CD14-positive monocyte (primary cell): Measurements from ENCODE around the gene ZNF511. TPM values are rescaled to one million over a fixed set of nuclear protein-coding genes. Genes with fewer than 3 reads are reported as not detected.

Experiments used
- DNase-seq, 3 donors: peaks; one replicate each; pipeline ENCODE4 v3.0.0-alpha.2; 2011 to 2022
- H2AFZ ChIP-seq: 2 replicates; pipeline ENCODE4 v1.6.0; 2012; ENCODE audit warnings: mild to moderate bottlenecking, low read depth, low read length, inconsistent platforms; ENCODE audit not compliant: insufficient read depth, poor library complexity, severe bottlenecking
- H3K27ac ChIP-seq, 2 donors: 1 replicate in 1 of 2; 2 replicates in 1 of 2; pipeline ENCODE4 v1.5.1; 2012 to 2013; ENCODE audit warnings: low read length in 2 of 2, control low read depth in 1 of 2, inconsistent platforms in 1 of 2, low read depth in 1 of 2, mild to moderate bottlenecking in 1 of 2
- H3K27me3 ChIP-seq, 2 donors: one replicate each; pipeline versions ENCODE4 v1.6.0 to v1.6.1; 2011 to 2013; ENCODE audit warnings: low read length in 2 of 2; ENCODE audit not compliant: control insufficient read depth in 2 of 2, insufficient read depth in 2 of 2
- H3K36me3 ChIP-seq, 2 donors: replicated peaks in 1 of 2; 1 replicate in 1 of 2; 2 replicates in 1 of 2; pipeline versions ENCODE4 v1.5.1 to v1.6.1; 2012 to 2013; ENCODE audit warnings: low read length in 2 of 2, control low read depth in 1 of 2, inconsistent platforms in 1 of 2, mild to moderate bottlenecking in 1 of 2; ENCODE audit not compliant: insufficient read depth in 2 of 2, control insufficient read depth in 1 of 2
- H3K4me1 ChIP-seq, 2 donors: 1 replicate in 1 of 2; 2 replicates in 1 of 2; pipeline versions ENCODE4 v1.5.1 to v1.6.1; 2012 to 2013; ENCODE audit warnings: low read length in 2 of 2, control low read depth in 1 of 2, inconsistent platforms in 1 of 2, mild to moderate bottlenecking in 1 of 2, moderate library complexity in 1 of 2; ENCODE audit not compliant: insufficient read depth in 2 of 2, control insufficient read depth in 1 of 2
- H3K4me2 ChIP-seq: replicated peaks from 2 replicates; pipeline ENCODE3; 2012; ENCODE audit warnings: low read length, moderate library complexity, mild to moderate bottlenecking; ENCODE audit not compliant: poor library complexity, severe bottlenecking; ENCODE audit errors: extremely low read depth
- H3K4me3 ChIP-seq, 3 experiments: fragments of 200-600 bp in 1 of 3; sonication (generic) in 1 of 3; replicated peaks in 1 of 3; 1 replicate in 2 of 3; 2 replicates in 1 of 3; pipeline ENCODE4 v1.5.1; 2011 to 2013; ENCODE audit warnings: low read length in 3 of 3, mild to moderate bottlenecking in 3 of 3, control low read depth in 2 of 3, low read depth in 2 of 3, inconsistent platforms in 1 of 3, moderate library complexity in 1 of 3
- H3K79me2 ChIP-seq: 2 replicates; pipeline ENCODE4 v1.6.0; 2012; ENCODE audit warnings: mild to moderate bottlenecking, control low read depth, inconsistent platforms, low read length, moderate library complexity; ENCODE audit not compliant: insufficient read depth
- H3K9ac ChIP-seq: 2 replicates; pipeline ENCODE4 v1.6.0; 2017; ENCODE audit warnings: low read length, mild to moderate bottlenecking; ENCODE audit not compliant: insufficient read depth, poor library complexity, severe bottlenecking
- H3K9me3 ChIP-seq, 2 donors: replicated peaks in 1 of 2; 1 replicate in 1 of 2; 2 replicates in 1 of 2; pipeline versions ENCODE4 v1.5.1 to v1.6.1; 2012 to 2013; ENCODE audit warnings: low read length in 2 of 2, control low read depth in 1 of 2; ENCODE audit not compliant: control insufficient read depth in 1 of 2, insufficient read depth in 1 of 2
- H4K20me1 ChIP-seq: 2 replicates; pipeline ENCODE4 v1.6.0; 2012; ENCODE audit warnings: mild to moderate bottlenecking, low read length, control low read depth, moderate library complexity; ENCODE audit not compliant: insufficient read depth
- H3K27ac Mint-ChIP-seq, 7 donors: one replicate each; pipeline ENCODE4 v1.8.0; 2020; ENCODE audit warnings: mild to moderate bottlenecking in 7 of 7, mixed read lengths in 7 of 7, moderate library complexity in 6 of 7, inconsistent platforms in 2 of 7
- H3K27me3 Mint-ChIP-seq, 3 donors: one replicate each; pipeline ENCODE4 v1.8.0; 2021 to 2022; ENCODE audit warnings: low read depth in 3 of 3, mild to moderate bottlenecking in 3 of 3, mixed read lengths in 3 of 3, moderate library complexity in 3 of 3, inconsistent platforms in 1 of 3
- H3K36me3 Mint-ChIP-seq, 2 donors: one replicate each; pipeline ENCODE4 v1.8.0; 2020; ENCODE audit warnings: mixed read lengths in 2 of 2, inconsistent platforms in 1 of 2, mild to moderate bottlenecking in 1 of 2
- H3K4me1 Mint-ChIP-seq: one replicate; pipeline ENCODE4 v1.8.0; 2020; ENCODE audit warnings: mild to moderate bottlenecking, mixed read lengths
- H3K4me3 Mint-ChIP-seq, 2 donors: one replicate each; pipeline ENCODE4 v1.8.0; 2020; ENCODE audit warnings: mild to moderate bottlenecking in 2 of 2, mixed read lengths in 2 of 2, moderate library complexity in 1 of 2
- H3K9me3 Mint-ChIP-seq, 7 donors: one replicate each; pipeline ENCODE4 v1.8.0; 2020 to 2022; ENCODE audit warnings: mixed read lengths in 7 of 7, mild to moderate bottlenecking in 6 of 7, moderate library complexity in 6 of 7, inconsistent platforms in 2 of 7
- WGBS: methylation state at CpG from one replicate; pipeline ENCODE4 v1.1.5; 2013; ENCODE audit warnings: missing lambda C conversion rate; ENCODE audit not compliant: insufficient coverage; 5-methylcytosine and 5-hydroxymethylcytosine counted together
- intact Hi-C, 2 donors: fragments of 100-400 bp; cut with micrococcal nuclease; formaldehyde crosslinking; loops; one replicate each; pipeline versions ENCODE4 v1.15.0 to v1.15.1; 2023
- polyA plus RNA-seq, 3 donors: library from polyadenylated mRNA; depleted of rRNA in 1 of 3; unstranded in 2 of 3; stranded (reverse) in 1 of 3; fragments of 300-500 nt in 2 of 3; fragments of >200 nt in 1 of 3; fragmentation: Illumina TruSeq in 2 of 3; gene quantifications; 1 replicate in 2 of 3; 2 replicates in 1 of 3; pipeline ENCODE4 v1.2.3, GENCODE V29; 2012 to 2021
- TF ChIP-seq, protein P1 (sequence below): fragments of 200-600 bp; IDR thresholded peaks from one replicate; pipeline ENCODE4 v1.8.0; 2022; ENCODE audit warnings: antibody characterized with exemption, mild to moderate bottlenecking

The ZNF511 gene
- polyA plus RNA-seq, 3 donors: 30.3 to 118 (median 84.7) TPM

- no peak overlapping the region for H3K4me2 ChIP-seq
- H3K4me3 ChIP-seq: no peak overlapping the region
- WGBS: over 99% methylated on average over 19 of the region's 19 CpGs
- no peaks in the 10 kb centered on the region for H3K27me3 ChIP-seq
- no peak for DNase-seq
- Mint-ChIP-seq H3K36me3 (peaks cover 40 to 67% of the 10 kb centered on the region in 2 donors), H3K9me3 (peaks cover 0 to under 1% (median 0%) of the 10 kb centered on the region in 7 donors), H3K27me3 (peaks cover 0 to 13% (median 0%) of the 10 kb centered on the region in 3 donors), H3K4me1 (peaks cover 16% of the 10 kb centered on the region), H3K4me3 (no peak overlapping the region), H3K27ac (no peak overlapping the region)
- peaks cover 74 to 80% of the 10 kb centered on the region in 2 donors for H3K36me3 ChIP-seq
- H3K9ac ChIP-seq: no peak overlapping the region
- H3K79me2 ChIP-seq: peaks cover 22% of the 10 kb centered on the region
- TF ChIP-seq, protein P1, sequence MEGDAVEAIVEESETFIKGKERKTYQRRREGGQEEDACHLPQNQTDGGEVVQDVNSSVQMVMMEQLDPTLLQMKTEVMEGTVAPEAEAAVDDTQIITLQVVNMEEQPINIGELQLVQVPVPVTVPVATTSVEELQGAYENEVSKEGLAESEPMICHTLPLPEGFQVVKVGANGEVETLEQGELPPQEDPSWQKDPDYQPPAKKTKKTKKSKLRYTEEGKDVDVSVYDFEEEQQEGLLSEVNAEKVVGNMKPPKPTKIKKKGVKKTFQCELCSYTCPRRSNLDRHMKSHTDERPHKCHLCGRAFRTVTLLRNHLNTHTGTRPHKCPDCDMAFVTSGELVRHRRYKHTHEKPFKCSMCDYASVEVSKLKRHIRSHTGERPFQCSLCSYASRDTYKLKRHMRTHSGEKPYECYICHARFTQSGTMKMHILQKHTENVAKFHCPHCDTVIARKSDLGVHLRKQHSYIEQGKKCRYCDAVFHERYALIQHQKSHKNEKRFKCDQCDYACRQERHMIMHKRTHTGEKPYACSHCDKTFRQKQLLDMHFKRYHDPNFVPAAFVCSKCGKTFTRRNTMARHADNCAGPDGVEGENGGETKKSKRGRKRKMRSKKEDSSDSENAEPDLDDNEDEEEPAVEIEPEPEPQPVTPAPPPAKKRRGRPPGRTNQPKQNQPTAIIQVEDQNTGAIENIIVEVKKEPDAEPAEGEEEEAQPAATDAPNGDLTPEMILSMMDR: no peak
- intact Hi-C loops: no loop called here
- H4K20me1 ChIP-seq: peaks cover 83% of the 10 kb centered on the region
- no peak overlapping the region for H2AFZ ChIP-seq
- H3K9me3 ChIP-seq: no peaks in the 10 kb centered on the region
- no peak overlapping the region for H3K27ac ChIP-seq
- H3K4me1 ChIP-seq: peaks cover 20 to 29% of the 10 kb centered on the region in 2 donors
Measured at GRCh38 chr10:133270773-133271297, 37.9 kb upstream of the ZNF511 start.

GRCh38 chr10:133271521-133272300 is 37.0 kb upstream of the ZNF511 start:
- TF ChIP-seq, protein P1: no peak
- intact Hi-C loops: no loop called here
- Histone ChIP-seq H3K4me3 (no peak overlapping the region), H3K4me2 (no peak overlapping the region), H3K27me3 (no peaks in the 10 kb centered on the region), H3K79me2 (peaks cover 30% of the 10 kb centered on the region), H4K20me1 (peaks cover 85% of the 10 kb centered on the region), H3K27ac (no peak overlapping the region), H3K9ac (no peak overlapping the region), H2AFZ (no peak overlapping the region), H3K9me3 (no peaks in the 10 kb centered on the region), H3K4me1 (peaks cover 27 to 33% of the 10 kb centered on the region in 2 donors), H3K36me3 (peaks cover 69 to 72% of the 10 kb centered on the region in 2 donors)
- Mint-ChIP-seq H3K4me3 (no peak overlapping the region), H3K27me3 (peaks cover 0 to 18% (median 2%) of the 10 kb centered on the region in 3 donors), H3K4me1 (peaks cover 18% of the 10 kb centered on the region), H3K36me3 (peaks cover 37 to 60% of the 10 kb centered on the region in 2 donors), H3K27ac (peak overlapping the region in 4 of 7 donors; percentile 43 to 64 (median 54)), H3K9me3 (peaks cover 0 to 2% (median 0%) of the 10 kb centered on the region in 7 donors)
- DNase-seq: no peak
- 86% methylated on average over 34 of the region's 35 CpGs for WGBS
